H1 (cell line): ENCODE data around the gene DOCK9. TPM values are rescaled to one million over a fixed set of nuclear protein-coding genes. Genes with fewer than 3 reads are reported as not detected.

Source experiments
- CTCF ChIA-PET: fragments of 300-600 bp; sonication (Branson Sonifier 250); formaldehyde crosslinking; loops from one replicate; lab custom pipeline; 2021; ENCODE audit not compliant: partially characterized antibody; lab: Charles Lee
- POLR2A ChIA-PET: fragments of 300-600 bp; sonication (Branson Sonifier 250); formaldehyde crosslinking; loops from one replicate; lab custom pipeline; 2021; ENCODE audit warnings: inconsistent platforms; ENCODE audit not compliant: partially characterized antibody; lab: Charles Lee
- DNase-seq, 2 experiments: peaks; one replicate each; pipeline versions ENCODE4 v3.0.0 to v3.0.0-alpha.2; 2010 to 2022; ENCODE audit warnings: low spot score in 2 of 2, low read depth in 1 of 2, mixed read lengths in 1 of 2
- FAIRE-seq: peaks from 2 replicates; lab custom pipeline; 2011; peaks lifted over from hg19 to GRCh38; lab: Jason Lieb, UNC
- H2AFZ ChIP-seq: 2 replicates; pipeline ENCODE4 v1.8.1; 2012; ENCODE audit warnings: low read length, inconsistent platforms
- H2AK5ac ChIP-seq: 2 replicates; pipeline ENCODE4 v1.6.1; 2013; ENCODE audit warnings: low read depth, low read length
- H2BK120ac ChIP-seq: replicated peaks from 2 replicates; pipeline ENCODE3; 2013; ENCODE audit warnings: low read depth, low read length, inconsistent platforms
- H2BK12ac ChIP-seq: 2 replicates; pipeline ENCODE4 v1.6.1; 2013; ENCODE audit warnings: low read depth, low read length
- H2BK15ac ChIP-seq: 2 replicates; pipeline ENCODE4 v1.6.1; 2013; ENCODE audit warnings: low read length
- H2BK20ac ChIP-seq: 2 replicates; pipeline ENCODE4 v1.6.1; 2013; ENCODE audit warnings: low read length
- H2BK5ac ChIP-seq: 2 replicates; pipeline ENCODE4 v1.6.1; 2013; ENCODE audit warnings: low read depth, low read length
- H3K14ac ChIP-seq: 2 replicates; pipeline ENCODE4 v1.6.1; 2013; ENCODE audit warnings: inconsistent platforms; ENCODE audit not compliant: insufficient read length
- H3K18ac ChIP-seq: 2 replicates; pipeline ENCODE4 v1.6.1; 2013; ENCODE audit warnings: low read length; ENCODE audit errors: extremely low read depth
- H3K23ac ChIP-seq: 2 replicates; pipeline ENCODE4 v1.6.1; 2013; ENCODE audit warnings: inconsistent platforms; ENCODE audit not compliant: insufficient read length
- H3K23me2 ChIP-seq: 2 replicates; pipeline ENCODE4 v1.6.1; 2013; ENCODE audit warnings: low read depth, low read length
- H3K27ac ChIP-seq: 2 replicates; pipeline ENCODE4 v1.6.1; 2011; ENCODE audit warnings: low read depth, low read length, inconsistent platforms
- H3K27me3 ChIP-seq, 4 experiments: replicated peaks in 1 of 4; 1 replicate in 1 of 4; 2 replicates in 3 of 4; pipeline versions ENCODE4 v1.6.1 to v1.8.1; 2011 to 2013; ENCODE audit warnings: low read length in 3 of 4, mild to moderate bottlenecking in 3 of 4, inconsistent platforms in 2 of 4, mixed read lengths in 2 of 4, moderate library complexity in 1 of 4; ENCODE audit not compliant: control insufficient read depth in 3 of 4, insufficient read depth in 3 of 4; ENCODE audit errors: extremely low read depth in 1 of 4
- H3K36me3 ChIP-seq, 4 experiments: 2 replicates each; pipeline versions ENCODE4 v1.6.1 to v1.8.1; 2011 to 2013; ENCODE audit warnings: mild to moderate bottlenecking in 4 of 4, low read length in 3 of 4, moderate library complexity in 2 of 4, control low read depth in 1 of 4, inconsistent platforms in 1 of 4; ENCODE audit not compliant: insufficient read depth in 4 of 4, control insufficient read depth in 2 of 4
- H3K4ac ChIP-seq: replicated peaks from 2 replicates; pipeline ENCODE3; 2013; ENCODE audit warnings: low read length, low read depth, mixed read lengths, inconsistent platforms; ENCODE audit not compliant: insufficient read length
- H3K4me1 ChIP-seq, 4 experiments: replicated peaks in 1 of 4; 1 replicate in 1 of 4; 2 replicates in 3 of 4; pipeline versions ENCODE4 v1.6.1 to v1.8.1; 2011 to 2013; ENCODE audit warnings: low read length in 3 of 4, inconsistent platforms in 2 of 4, mixed read lengths in 1 of 4; ENCODE audit not compliant: insufficient read depth in 4 of 4, control insufficient read depth in 3 of 4
- H3K4me2 ChIP-seq, 2 experiments: 2 replicates each; pipeline versions ENCODE4 v1.6.1 to v1.8.1; 2011 to 2013; ENCODE audit warnings: low read depth in 2 of 2, low read length in 2 of 2, control low read depth in 1 of 2, inconsistent platforms in 1 of 2, mild to moderate bottlenecking in 1 of 2; ENCODE audit not compliant: insufficient read depth in 1 of 2
- H3K4me3 ChIP-seq, 4 experiments: fragments of 200-600, 300-600 bp in 1 of 4; sonication (generic), shearing (Covaris generic), sonication (Bioruptor Twin) in 1 of 4; 2 replicates each; pipeline versions ENCODE4 v1.5.1 to v1.8.1; 2011 to 2016; ENCODE audit warnings: low read length in 4 of 4, low read depth in 3 of 4, control low read depth in 2 of 4, inconsistent platforms in 2 of 4, mild to moderate bottlenecking in 2 of 4, mixed read lengths in 1 of 4, moderate library complexity in 1 of 4; ENCODE audit not compliant: insufficient read depth in 2 of 4; ENCODE audit errors: extremely low read depth in 1 of 4
- H3K56ac ChIP-seq: replicated peaks from 2 replicates; pipeline ENCODE3; 2013; ENCODE audit warnings: low read depth, mild to moderate bottlenecking, mixed read lengths, low read length, inconsistent platforms; ENCODE audit not compliant: insufficient read length
- H3K79me1 ChIP-seq: 2 replicates; pipeline ENCODE4 v1.6.1; 2013; ENCODE audit warnings: low read depth, low read length, control low read depth
- H3K79me2 ChIP-seq, 2 experiments: 2 replicates each; pipeline versions ENCODE4 v1.6.1 to v1.8.1; 2012 to 2013; ENCODE audit warnings: low read length in 2 of 2, mild to moderate bottlenecking in 2 of 2, inconsistent platforms in 1 of 2; ENCODE audit not compliant: insufficient read depth in 2 of 2, control insufficient read depth in 1 of 2
- H3K9ac ChIP-seq, 4 experiments: replicated peaks in 1 of 4; 1 replicate in 1 of 4; 2 replicates in 3 of 4; pipeline versions ENCODE4 v1.6.1 to v1.8.1; 2011 to 2013; ENCODE audit warnings: low read depth in 3 of 4, low read length in 3 of 4, control low read depth in 2 of 4, mild to moderate bottlenecking in 2 of 4, moderate library complexity in 2 of 4, inconsistent platforms in 1 of 4; ENCODE audit errors: extremely low read depth in 1 of 4
- H3K9me3 ChIP-seq, 2 experiments: 2 replicates each; pipeline versions ENCODE4 v1.6.1 to v1.8.1; 2012 to 2013; ENCODE audit warnings: mild to moderate bottlenecking in 2 of 2, moderate library complexity in 2 of 2, control low read depth in 1 of 2, inconsistent platforms in 1 of 2, low read depth in 1 of 2, low read length in 1 of 2, mixed read lengths in 1 of 2; ENCODE audit not compliant: insufficient read depth in 2 of 2
- H4K20me1 ChIP-seq, 2 experiments: replicated peaks in 1 of 2; 2 replicates each; pipeline versions ENCODE3 to v1.8.1; 2011 to 2013; ENCODE audit warnings: inconsistent platforms in 2 of 2, low read length in 2 of 2, mild to moderate bottlenecking in 1 of 2; ENCODE audit not compliant: insufficient read depth in 2 of 2, control insufficient read depth in 1 of 2
- H4K5ac ChIP-seq: 2 replicates; pipeline ENCODE4 v1.6.1; 2013; ENCODE audit warnings: low read length, low read depth, mixed read lengths, inconsistent platforms; ENCODE audit not compliant: insufficient read length
- H4K8ac ChIP-seq: 2 replicates; pipeline ENCODE4 v1.8.0; 2013; ENCODE audit warnings: mild to moderate bottlenecking, moderate library complexity, low read length, inconsistent platforms; ENCODE audit not compliant: insufficient read depth; ENCODE audit errors: extremely low read depth
- H4K91ac ChIP-seq: replicated peaks from 2 replicates; pipeline ENCODE3; 2013; ENCODE audit warnings: low read length, mixed read lengths, inconsistent platforms; ENCODE audit not compliant: insufficient read length
- BRCA1 ChIP-seq: IDR thresholded peaks from 2 replicates; pipeline ENCODE4 v1.6.1; 2012; ENCODE audit warnings: low read depth, low read length, improper control_type of control experiment
- CBX8 ChIP-seq: fragments of 300-800, 300-1000 bp; sonication (generic); IDR thresholded peaks from 2 replicates; pipeline ENCODE4 v1.7.1; 2016; ENCODE audit warnings: low read depth, low read length, borderline replicate concordance
- CTBP2 ChIP-seq: IDR thresholded peaks from 2 replicates; pipeline ENCODE4 v1.7.0; 2011; ENCODE audit warnings: borderline replicate concordance, mild to moderate bottlenecking, moderate library complexity, mixed read lengths, low read length; ENCODE audit not compliant: insufficient read depth, insufficient read length
- GTF2F1 ChIP-seq: IDR thresholded peaks from 2 replicates; pipeline ENCODE4 v1.6.1; 2012; ENCODE audit warnings: low read depth, low read length, improper control_type of control experiment, borderline replicate concordance
- NANOG ChIP-seq: IDR thresholded peaks from 2 replicates; pipeline ENCODE4 v1.6.1; 2011; ENCODE audit warnings: low read length, low read depth, mild to moderate bottlenecking, inconsistent platforms; ENCODE audit not compliant: insufficient read depth, poor library complexity, severe bottlenecking
- POU5F1 ChIP-seq: IDR thresholded peaks from 2 replicates; pipeline ENCODE4 v1.6.1; 2011; ENCODE audit warnings: low read depth, mild to moderate bottlenecking, low read length, moderate library complexity
- RFX5 ChIP-seq: IDR thresholded peaks from 2 replicates; pipeline ENCODE4 v1.6.1; 2011; ENCODE audit warnings: low read depth, low read length, improper control_type of control experiment, borderline replicate concordance
- RNF2 ChIP-seq: fragments of 200-900, 300-1000 bp; sonication (generic); IDR thresholded peaks from 2 replicates; pipeline ENCODE4 v1.7.1; 2016; ENCODE audit warnings: borderline replicate concordance, low read depth, mild to moderate bottlenecking, antibody characterized with exemption, low read length; ENCODE audit not compliant: poor library complexity, severe bottlenecking; ENCODE audit errors: missing control alignments
- RXRA ChIP-seq: IDR thresholded peaks from 2 replicates; pipeline ENCODE4 v1.6.1; 2011; ENCODE audit warnings: low read depth, mild to moderate bottlenecking, low read length, moderate library complexity; ENCODE audit not compliant: insufficient read depth
- SIRT6 ChIP-seq: IDR thresholded peaks from one replicate; pipeline ENCODE4 v1.7.1; 2012; ENCODE audit warnings: low read length, inconsistent platforms
- ZNF274 ChIP-seq: IDR thresholded peaks from 2 replicates; pipeline ENCODE4 v1.7.0; 2012; ENCODE audit warnings: low read length, borderline replicate concordance; ENCODE audit errors: extremely low read depth
- WGBS, 2 experiments: shearing (Covaris generic) in 1 of 2; methylation state at CpG; one replicate each; pipeline versions ENCODE4 v1.1.6 to v1.1.7; 2013 to 2015; ENCODE audit warnings: low lambda C conversion rate in 2 of 2, mixed read lengths in 2 of 2, inconsistent platforms in 1 of 2, low coverage in 1 of 2, missing lambda C conversion rate in 1 of 2; ENCODE audit not compliant: insufficient replicate concordance in 2 of 2, insufficient coverage in 1 of 2, insufficient read length in 1 of 2; ENCODE audit errors: extremely low coverage in 1 of 2, missing lambda C conversion rate in 1 of 2; 5-methylcytosine and 5-hydroxymethylcytosine counted together
- polyA plus RNA-seq, 7 experiments: library from polyadenylated mRNA; depleted of rRNA in 3 of 7; stranded (reverse) in 5 of 7; unstranded in 2 of 7; fragments of >200 nt in 5 of 7; fragments of 200-250 nt in 2 of 7; gene quantifications; 1 replicate in 5 of 7; 2 replicates in 1 of 7; 4 replicates in 1 of 7; pipeline versions ENCODE4 v1.2.1 to v1.2.3, GENCODE V29; 2011 to 2013; ENCODE audit warnings: missing spikeins in 2 of 7, mixed read lengths in 2 of 7
- total RNA-seq: library from RNA; stranded (reverse); fragmentation: NEBNext Ultra II Directional; extraction: Animal tissue kit (Norgen Biotek cat#: 25700); gene quantifications from 2 replicates; pipeline ENCODE4 v1.2.1, GENCODE V29; 2021
- TF ChIP-seq, protein P1 (sequence below): IDR thresholded peaks from 2 replicates; pipeline ENCODE4 v1.6.1; 2012; ENCODE audit warnings: low read length, inconsistent platforms

Gene DOCK9
- total and polyA plus RNA-seq, 2 of the 8 experiments (the other 6 are each of a cell fraction or from before 2014, with no cell fraction given): 21.6 to 31.5 TPM

GRCh38 chr13:98780451-98780850, 197.4 kb downstream of the DOCK9 start:
- Histone ChIP-seq H2BK120ac (no peak overlapping the region), H2BK5ac (no peak overlapping the region), H3K18ac (no peak overlapping the region), H3K36me3 (no peaks in the 10 kb centered on the region), H2BK20ac (no peak overlapping the region), H4K20me1 (no peaks in the 10 kb centered on the region), H2AK5ac (no peak overlapping the region), H2AFZ (no peak overlapping the region), H4K91ac (no peak overlapping the region), H2BK15ac (no peak overlapping the region), H3K9me3 (no peaks in the 10 kb centered on the region), H3K14ac (no peak overlapping the region), H3K4me2 (no peak overlapping the region), H3K23me2 (no peaks in the 10 kb centered on the region; the same call in 1 of the 2 replicates), H4K8ac (no peak overlapping the region), H3K4me1 (no peaks in the 10 kb centered on the region; a peak in 1 of 7 replicates), H3K9ac (no peak overlapping the region; a peak in 1 of 7 replicates), H3K27ac (no peak overlapping the region), H3K23ac (no peak overlapping the region), H3K79me1 (no peaks in the 10 kb centered on the region), H4K5ac (no peak overlapping the region), H3K79me2 (no peaks in the 10 kb centered on the region), H3K4ac (no peak overlapping the region), H3K27me3 (no peaks in the 10 kb centered on the region), H3K4me3 (no peak overlapping the region), H2BK12ac (no peak overlapping the region), H3K56ac (no peak overlapping the region)
- CTCF ChIA-PET: no interaction called here
- WGBS, 2 experiments: 90% methylated on average over 2 of the region's 2 CpGs; no CpG with 5 or more reads in 1 of the 2 experiments
- TF ChIP-seq RXRA: no peak
- TF ChIP-seq NANOG: no peak
- no peak for TF ChIP-seq ZNF274
- no peak for TF ChIP-seq POU5F1
- TF ChIP-seq RFX5: no peak
- no peak for TF ChIP-seq BRCA1
- TF ChIP-seq GTF2F1: no peak
- no peak for TF ChIP-seq CTBP2
- TF ChIP-seq RNF2: no peak
- TF ChIP-seq, protein P1, sequence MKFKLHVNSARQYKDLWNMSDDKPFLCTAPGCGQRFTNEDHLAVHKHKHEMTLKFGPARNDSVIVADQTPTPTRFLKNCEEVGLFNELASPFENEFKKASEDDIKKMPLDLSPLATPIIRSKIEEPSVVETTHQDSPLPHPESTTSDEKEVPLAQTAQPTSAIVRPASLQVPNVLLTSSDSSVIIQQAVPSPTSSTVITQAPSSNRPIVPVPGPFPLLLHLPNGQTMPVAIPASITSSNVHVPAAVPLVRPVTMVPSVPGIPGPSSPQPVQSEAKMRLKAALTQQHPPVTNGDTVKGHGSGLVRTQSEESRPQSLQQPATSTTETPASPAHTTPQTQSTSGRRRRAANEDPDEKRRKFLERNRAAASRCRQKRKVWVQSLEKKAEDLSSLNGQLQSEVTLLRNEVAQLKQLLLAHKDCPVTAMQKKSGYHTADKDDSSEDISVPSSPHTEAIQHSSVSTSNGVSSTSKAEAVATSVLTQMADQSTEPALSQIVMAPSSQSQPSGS: no peak
- TF ChIP-seq SIRT6: no peak
- no peak for TF ChIP-seq CBX8
- DNase-seq: no peak
- no peak for FAIRE-seq
- POLR2A ChIA-PET: no interaction called here
